Astrocyte (in vitro differentiated cells and primary cell): Measurements from ENCODE around the gene MX2. TPM values are rescaled to one million over a fixed set of nuclear protein-coding genes. Genes with fewer than 3 reads are reported as not detected.

ENCODE experiments used
- DNase-seq: peaks from one replicate; pipeline ENCODE4 v3.0.0-alpha.2; 2010; ENCODE audit warnings: low read depth
- FAIRE-seq: peaks from 2 replicates; lab custom pipeline; 2011; peaks lifted over from hg19 to GRCh38; lab: Jason Lieb, UNC
- H2AFZ ChIP-seq: 2 replicates; pipeline ENCODE4 v1.6.0; 2012; ENCODE audit warnings: low read depth, low read length, inconsistent platforms
- H3K27ac ChIP-seq: 2 replicates; pipeline ENCODE4 v1.5.1; 2011; ENCODE audit warnings: low read depth, low read length, inconsistent platforms
- H3K27me3 ChIP-seq: 2 replicates; pipeline ENCODE4 v1.6.0; 2011; ENCODE audit warnings: low read length, inconsistent platforms; ENCODE audit not compliant: insufficient read depth
- H3K36me3 ChIP-seq: 2 replicates; pipeline ENCODE4 v1.5.1; 2011; ENCODE audit warnings: low read length, inconsistent platforms; ENCODE audit not compliant: insufficient read depth
- H3K4me1 ChIP-seq: 2 replicates; pipeline ENCODE4 v1.5.1; 2011; ENCODE audit warnings: low read length, inconsistent platforms; ENCODE audit not compliant: insufficient read depth
- H3K4me2 ChIP-seq: 2 replicates; pipeline ENCODE4 v1.6.0; 2012; ENCODE audit warnings: low read length, inconsistent platforms
- H3K4me3 ChIP-seq: 2 replicates; pipeline ENCODE4 v1.5.1; 2011; ENCODE audit warnings: low read depth, mild to moderate bottlenecking, low read length, inconsistent platforms; ENCODE audit not compliant: insufficient read depth
- H3K79me2 ChIP-seq: 2 replicates; pipeline ENCODE4 v1.6.0; 2012; ENCODE audit warnings: mild to moderate bottlenecking, low read length, inconsistent platforms; ENCODE audit not compliant: insufficient read depth
- H3K9ac ChIP-seq: 2 replicates; pipeline ENCODE4 v1.6.0; 2012; ENCODE audit warnings: mild to moderate bottlenecking, low read length, inconsistent platforms
- H3K9me3 ChIP-seq: 2 replicates; pipeline ENCODE4 v1.5.1; 2012; ENCODE audit warnings: low read depth, mild to moderate bottlenecking, low read length, inconsistent platforms; ENCODE audit not compliant: insufficient read depth
- H4K20me1 ChIP-seq: 2 replicates; pipeline ENCODE4 v1.6.0; 2012; ENCODE audit warnings: low read length, inconsistent platforms; ENCODE audit not compliant: insufficient read depth
- H3K27ac Mint-ChIP-seq: one replicate; pipeline ENCODE4 v1.8.0; 2021; ENCODE audit warnings: mild to moderate bottlenecking, mixed read lengths; ENCODE audit not compliant: unreplicated experiment
- H3K27me3 Mint-ChIP-seq: one replicate; pipeline ENCODE4 v1.8.0; 2021; ENCODE audit warnings: low read depth, mixed read lengths; ENCODE audit not compliant: unreplicated experiment
- H3K36me3 Mint-ChIP-seq: one replicate; pipeline ENCODE4 v1.8.0; 2021; ENCODE audit warnings: low read depth, mixed read lengths; ENCODE audit not compliant: unreplicated experiment
- H3K4me1 Mint-ChIP-seq: one replicate; pipeline ENCODE4 v1.8.0; 2021; ENCODE audit warnings: low read depth, mixed read lengths; ENCODE audit not compliant: unreplicated experiment
- H3K4me3 Mint-ChIP-seq: one replicate; pipeline ENCODE4 v1.8.0; 2021; ENCODE audit warnings: mild to moderate bottlenecking, moderate library complexity, mixed read lengths; ENCODE audit not compliant: unreplicated experiment
- H3K9me3 Mint-ChIP-seq: one replicate; pipeline ENCODE4 v1.8.0; 2021; ENCODE audit warnings: mild to moderate bottlenecking, mixed read lengths; ENCODE audit not compliant: unreplicated experiment
- CTCF ChIP-seq: IDR thresholded peaks from 2 replicates; pipeline ENCODE4 v1.5.1; 2011; ENCODE audit warnings: low read depth, mild to moderate bottlenecking, inconsistent platforms, low read length, moderate library complexity; ENCODE audit not compliant: insufficient read depth
- EZH2 ChIP-seq: IDR thresholded peaks from 2 replicates; pipeline ENCODE4 v1.6.1; 2012; ENCODE audit warnings: mild to moderate bottlenecking, low read length, inconsistent platforms; ENCODE audit not compliant: insufficient read depth
- total RNA-seq: library from RNA; stranded (reverse); gene quantifications from 2 replicates; pipeline ENCODE4 v1.2.1, GENCODE V29; 2021

MX2 gene
- total RNA-seq, 1 donor from 2014 or later = 8.6 TPM

GRCh38 chr21:41425588-41425953, 63.7 kb downstream of the MX2 start:
- Mint-ChIP-seq H3K27ac (peak overlapping the region; percentile 94), H3K4me1 (peaks cover 34% of the 10 kb centered on the region), H3K9me3 (no peaks in the 10 kb centered on the region), H3K27me3 (peaks cover 2% of the 10 kb centered on the region), H3K36me3 (peaks cover 14% of the 10 kb centered on the region), H3K4me3 (peak overlapping the region; percentile 91)
- peaks cover 9% of the 10 kb centered on the region for H3K4me1 ChIP-seq
- no peaks in the 10 kb centered on the region for H3K9me3 ChIP-seq
- H3K79me2 ChIP-seq = no peaks in the 10 kb centered on the region
- H3K27me3 ChIP-seq = peaks cover 10% of the 10 kb centered on the region
- no peak for DNase-seq
- H3K9ac ChIP-seq = peak overlapping the region; percentile 65
- no peak for TF ChIP-seq CTCF
- TF ChIP-seq EZH2 = no peak
- H3K36me3 ChIP-seq = no peaks in the 10 kb centered on the region
- H3K4me3 ChIP-seq = peak overlapping the region; percentile 57
- no peak overlapping the region for H3K27ac ChIP-seq
- H4K20me1 ChIP-seq = no peaks in the 10 kb centered on the region
- peak overlapping the region; percentile 88 for H2AFZ ChIP-seq
- peak overlapping the region; percentile 93 for H3K4me2 ChIP-seq
- no peak for FAIRE-seq

GRCh38 chr21:41425954-41426675, 64.3 kb downstream of the MX2 start, which contains the start of gene MX1:
MX1 (plus strand) TSS chr21:41426239; CDS start chr21:41432071, 5,832 bp downstream.
- H3K4me3 Mint-ChIP-seq = peak within 1 kb of the TSS; percentile 91
- no peaks in the 10 kb centered on the region for H3K79me2 ChIP-seq
- peaks cover 2% of the 10 kb centered on the region for H3K27me3 Mint-ChIP-seq
- H3K9me3 ChIP-seq = no peaks in the 10 kb centered on the region
- peaks cover 10% of the 10 kb centered on the region for H3K27me3 ChIP-seq
- no peak within 1 kb of the TSS for H3K27ac ChIP-seq
- peak within 1 kb of the TSS; percentile 65 for H3K9ac ChIP-seq
- no peaks in the 10 kb centered on the region for H3K9me3 Mint-ChIP-seq
- DNase-seq (peak; percentile 10), FAIRE-seq (no peak)
- H2AFZ ChIP-seq = peak within 1 kb of the TSS; percentile 88
- H3K36me3 Mint-ChIP-seq = peaks cover 14% of the 10 kb centered on the region
- H3K4me2 ChIP-seq = peak within 1 kb of the TSS; percentile 93
- H3K36me3 ChIP-seq = no peaks in the 10 kb centered on the region
- no peaks in the 10 kb centered on the region for H4K20me1 ChIP-seq
- no peak for TF ChIP-seq CTCF
- no peak for TF ChIP-seq EZH2
- peaks cover 9% of the 10 kb centered on the region for H3K4me1 ChIP-seq
- peaks cover 29% of the 10 kb centered on the region for H3K4me1 Mint-ChIP-seq
- peak within 1 kb of the TSS; percentile 57 for H3K4me3 ChIP-seq
- peak within 1 kb of the TSS; percentile 94 for H3K27ac Mint-ChIP-seq
